ENCODE measurements around the gene FADS6. TPM values are rescaled to one million over a fixed set of nuclear protein-coding genes. Genes with fewer than 3 reads are reported as not detected.

The FADS6 gene
- total RNA-seq, 2 experiments from 2014 or later = not detected

- no peaks in the 10 kb centered on the region for H3K4me1 ChIP-seq (ENCODE audit: insufficient read depth, low read length)
Measured at GRCh38 chr17:74883241-74883745, 10.1 kb downstream of the FADS6 start.

GRCh38 chr17:74882517-74883240, 10.8 kb downstream of the FADS6 start:
- no peak for ATAC-seq (ENCODE audit: poor library complexity)
- no peak for DNase-seq
- Histone ChIP-seq H3K4me1 (ENCODE audit: insufficient read depth, low read length) (no peaks in the 10 kb centered on the region), H3K36me3 (ENCODE audit: insufficient read depth, low read length) (no peaks in the 10 kb centered on the region), H3K9me3 (ENCODE audit: control insufficient read depth in 1 of 2, insufficient read depth in 1 of 2, low read length in 2 of 2) (no peaks in the 10 kb centered on the region), H3K4me3 (ENCODE audit: low read length) (no peak overlapping the region), H3K27me3 (ENCODE audit: control insufficient read depth in 1 of 2, insufficient read depth in 2 of 2, low read length in 2 of 2) (peaks cover 0 to 5% of the 10 kb centered on the region in 2 experiments), H3K27ac (ENCODE audit: low read depth in 1 of 2, low read length in 2 of 2) (no peak overlapping the region)
- no peaks in the 10 kb centered on the region for H3K4me1 Mint-ChIP-seq (ENCODE audit: low read depth)
- TF ChIP-seq CTCF (IDR thresholded peaks at IDR 0.05) = no peak
- intact Hi-C loops (cut with DNase I, micrococcal nuclease) = no loop called here
- peaks cover 11% of the 10 kb centered on the region for H3K27me3 Mint-ChIP-seq
- H3K9me3 Mint-ChIP-seq = no peaks in the 10 kb centered on the region
- no peak overlapping the region for H3K4me3 Mint-ChIP-seq
- ChIA-PET POLR2A (no interaction called here), CTCF (no interaction called here)
- H3K27ac Mint-ChIP-seq = no peak overlapping the region
- no peaks in the 10 kb centered on the region for H3K36me3 Mint-ChIP-seq (ENCODE audit: low read depth)

More at GRCh38 chr17:74883241-74883745, 10.1 kb downstream of the FADS6 start:
- Histone ChIP-seq H3K9me3 (ENCODE audit: control insufficient read depth in 1 of 2, insufficient read depth in 1 of 2, low read length in 2 of 2) (no peaks in the 10 kb centered on the region), H3K4me3 (ENCODE audit: low read length) (no peak overlapping the region), H3K27me3 (ENCODE audit: control insufficient read depth in 1 of 2, insufficient read depth in 2 of 2, low read length in 2 of 2) (peaks cover 0 to 5% of the 10 kb centered on the region in 2 experiments), H3K27ac (ENCODE audit: low read depth in 1 of 2, low read length in 2 of 2) (no peak overlapping the region), H3K36me3 (ENCODE audit: insufficient read depth, low read length) (no peaks in the 10 kb centered on the region)
- H3K4me3 Mint-ChIP-seq = no peak overlapping the region
- TF ChIP-seq CTCF (IDR thresholded peaks at IDR 0.05) = no peak
- no peaks in the 10 kb centered on the region for H3K9me3 Mint-ChIP-seq
- intact Hi-C loops (cut with DNase I, micrococcal nuclease) = no loop called here
- no peaks in the 10 kb centered on the region for H3K36me3 Mint-ChIP-seq (ENCODE audit: low read depth)
- peaks cover 11% of the 10 kb centered on the region for H3K27me3 Mint-ChIP-seq
- DNase-seq = peak in 1 of 14 experiments; percentile 34
- no peak for ATAC-seq (ENCODE audit: poor library complexity)
- CTCF ChIA-PET = no interaction called here
- no peaks in the 10 kb centered on the region for H3K4me1 Mint-ChIP-seq (ENCODE audit: low read depth)
- H3K27ac Mint-ChIP-seq = no peak overlapping the region
- POLR2A ChIA-PET = no interaction called here

GRCh38 chr17:74881073-74881472, 12.4 kb downstream of the FADS6 start:
- H3K4me3 ChIP-seq (ENCODE audit: low read length) = no peak overlapping the region
- ChIA-PET CTCF (no interaction called here), POLR2A (no interaction called here)
- no peaks in the 10 kb centered on the region for H3K9me3 ChIP-seq (ENCODE audit: control insufficient read depth in 1 of 2, insufficient read depth in 1 of 2, low read length in 2 of 2)
- H3K27me3 Mint-ChIP-seq = peaks cover 6% of the 10 kb centered on the region
- no peaks in the 10 kb centered on the region for H3K4me1 ChIP-seq (ENCODE audit: insufficient read depth, low read length)
- H3K9me3 Mint-ChIP-seq = no peaks in the 10 kb centered on the region
- peaks cover 0 to 5% of the 10 kb centered on the region in 2 experiments for H3K27me3 ChIP-seq (ENCODE audit: control insufficient read depth in 1 of 2, insufficient read depth in 2 of 2, low read length in 2 of 2)
- no peak for TF ChIP-seq CTCF (IDR thresholded peaks at IDR 0.05)
- H3K4me3 Mint-ChIP-seq = no peak overlapping the region
- H3K36me3 ChIP-seq (ENCODE audit: insufficient read depth, low read length) = no peaks in the 10 kb centered on the region
- no peaks in the 10 kb centered on the region for H3K4me1 Mint-ChIP-seq (ENCODE audit: low read depth)
- H3K27ac Mint-ChIP-seq = no peak overlapping the region
- ATAC-seq (ENCODE audit: poor library complexity) = no peak
- intact Hi-C loops (cut with DNase I, micrococcal nuclease) = no loop called here
- no peaks in the 10 kb centered on the region for H3K36me3 Mint-ChIP-seq (ENCODE audit: low read depth)
- no peak for DNase-seq
- no peak overlapping the region for H3K27ac ChIP-seq (ENCODE audit: low read depth in 1 of 2, low read length in 2 of 2)
